CMK (cell line): ENCODE data around the gene SRCIN1.

Experiments used
- DNase-seq: peaks from one replicate; pipeline ENCODE4 v3.0.0-alpha.2; 2010; ENCODE audit warnings: low read depth

Gene SRCIN1

DNA sequence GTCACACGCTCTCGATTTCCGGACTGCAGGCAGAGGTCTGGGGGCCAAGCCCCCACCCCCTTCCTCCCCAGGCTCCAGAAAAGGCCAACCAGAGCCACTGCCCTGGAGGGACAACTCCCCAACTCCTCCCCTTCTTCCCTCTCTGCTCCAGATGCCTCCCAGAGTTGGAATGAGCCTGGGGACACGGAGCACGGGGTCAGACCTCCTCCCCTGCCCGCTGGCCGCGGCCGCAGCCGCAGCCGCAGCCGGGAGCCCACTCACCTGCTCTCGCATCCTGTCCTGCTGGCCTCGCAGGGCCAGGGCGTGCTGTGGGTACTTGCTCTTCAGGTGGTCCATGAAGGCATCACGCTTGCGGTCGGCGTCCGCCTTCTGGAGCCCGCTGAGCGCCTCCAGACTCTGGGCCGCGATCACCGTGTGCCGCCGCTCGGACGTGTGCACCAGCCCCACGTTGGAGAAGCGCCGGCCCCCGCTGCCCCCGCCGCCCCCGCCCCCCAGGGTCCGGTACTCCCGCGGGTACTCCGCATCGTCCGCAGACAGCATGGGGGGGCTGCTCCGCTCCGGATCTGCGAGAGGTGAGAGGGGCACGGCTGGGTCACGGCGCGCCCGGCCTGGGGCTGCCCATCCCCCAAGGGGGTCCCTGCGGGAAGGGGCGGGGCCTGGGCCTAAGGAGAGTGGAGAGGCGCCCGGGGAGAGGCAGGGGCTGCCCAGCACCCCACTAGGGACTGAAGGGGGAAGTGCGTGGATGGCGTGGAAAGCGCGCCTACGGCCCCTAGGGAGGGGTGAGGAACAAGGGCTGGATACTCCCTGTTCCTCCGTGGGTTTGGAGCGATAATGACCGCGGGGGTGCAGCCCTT, 27.3 kb downstream of the SRCIN1 start:
- DNase-seq: no peak

- DNase-seq: no peak
These were observed 28.0 kb downstream of the SRCIN1 start for GRCh38 chr17:38577645-38578173.

DNA sequence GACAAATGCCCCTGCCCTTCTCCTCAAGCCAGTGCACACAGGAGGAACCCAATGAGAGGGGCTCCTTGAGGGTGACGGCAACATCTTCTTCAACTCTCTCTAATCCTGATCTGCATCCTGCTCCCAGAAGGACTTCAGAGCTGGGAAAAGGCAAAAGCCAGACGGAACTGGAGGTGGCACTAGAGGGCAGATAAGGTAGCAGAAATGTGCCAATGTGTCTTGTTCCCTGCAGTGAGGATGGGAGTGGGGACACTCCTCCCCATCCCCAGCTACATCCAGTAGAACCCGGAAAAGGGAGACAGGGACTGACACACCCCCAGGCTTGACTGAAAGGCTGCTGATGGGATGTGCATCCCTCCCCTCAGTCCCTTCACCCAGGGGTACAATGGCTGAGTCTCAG, 28.5 kb downstream of the SRCIN1 start:
- no peak for DNase-seq

GRCh38 chr17:38575781-38576180, 30.0 kb downstream of the SRCIN1 start:
- no peak for DNase-seq

DNA sequence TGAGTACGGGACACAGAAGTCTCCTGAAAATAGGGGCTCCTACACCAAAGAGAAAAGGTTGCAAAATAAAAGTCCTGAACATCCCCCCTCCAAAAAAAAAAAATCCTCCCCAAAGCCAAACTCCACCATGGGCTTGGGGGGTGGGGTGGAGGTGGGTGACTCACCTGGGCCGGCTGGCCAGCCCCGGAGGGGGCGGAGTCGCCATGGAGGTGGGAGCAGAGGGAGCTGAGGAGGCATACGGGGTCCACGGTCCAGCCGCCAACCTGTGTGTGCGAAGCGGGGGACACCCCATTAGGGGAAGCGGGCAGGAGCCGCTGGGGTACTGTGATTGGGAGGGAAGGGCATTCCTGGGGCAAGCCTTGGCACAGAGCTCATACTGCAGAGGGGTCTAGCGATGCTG, 31.0 kb downstream of the SRCIN1 start:
- DNase-seq: no peak

GRCh38 chr17:38572669-38573365, 32.9 kb downstream of the SRCIN1 start:
- DNase-seq: no peak

GRCh38 chr17:38571833-38572668, 33.7 kb downstream of the SRCIN1 start:
- no peak for DNase-seq

DNA sequence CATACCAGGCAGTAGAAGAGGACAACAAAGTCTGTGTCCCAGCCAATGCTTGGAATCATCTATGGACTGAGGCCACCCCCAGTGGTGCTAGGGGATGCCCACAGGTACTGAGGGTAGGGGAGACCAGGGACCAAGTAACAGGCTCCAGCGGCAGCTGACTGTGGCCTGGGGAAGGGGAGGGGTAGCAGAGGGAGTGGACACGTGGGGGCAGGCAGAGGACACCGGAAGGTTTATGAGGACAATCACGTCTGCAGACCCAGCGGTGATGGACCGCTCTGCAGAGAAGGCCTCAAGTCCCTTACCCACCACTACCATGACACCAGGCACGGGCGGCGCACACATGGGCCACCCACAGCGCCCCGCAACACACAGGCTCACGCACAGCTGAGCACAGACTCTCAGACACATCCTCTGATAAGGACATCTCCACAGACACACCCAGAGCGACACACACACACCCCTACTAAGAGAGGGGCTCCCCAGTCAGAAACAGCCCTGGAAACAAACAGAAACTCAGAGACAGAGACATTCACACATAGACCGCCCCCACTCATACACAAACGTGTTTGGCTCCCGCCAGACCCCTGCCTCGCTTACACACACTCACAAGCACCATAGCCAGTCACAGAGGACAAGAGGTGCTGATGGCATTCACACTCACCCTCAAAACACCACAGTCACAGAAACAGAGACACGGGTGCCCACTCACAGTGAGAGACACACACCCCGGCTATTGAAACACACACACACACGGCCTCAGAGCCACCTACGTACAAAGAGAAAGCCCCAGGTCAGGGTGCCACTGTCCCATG, 35.8 kb downstream of the SRCIN1 start:
- DNase-seq: no peak

- no peak for DNase-seq
These were observed 36.8 kb downstream of the SRCIN1 start for GRCh38 chr17:38568845-38569510.

DNA sequence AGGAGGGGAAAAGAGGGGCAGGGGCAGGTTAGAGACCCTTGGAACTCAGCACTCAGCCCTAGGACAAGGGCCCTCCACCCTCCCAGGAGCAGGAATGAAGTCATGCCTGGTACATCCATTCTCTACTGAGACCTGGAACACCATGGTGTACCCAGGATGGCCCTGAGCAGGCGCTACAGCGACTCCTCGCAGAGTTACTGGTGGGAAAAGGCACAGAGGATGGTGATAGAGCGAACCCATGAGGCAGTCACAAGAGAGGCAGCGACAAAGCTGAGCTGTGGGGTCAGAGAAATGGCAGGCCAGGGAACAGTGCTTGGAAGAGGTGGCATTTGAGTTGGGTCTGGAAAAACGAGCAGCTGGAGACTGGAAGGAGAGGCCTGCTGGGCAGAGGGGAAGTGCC, 37.5 kb downstream of the SRCIN1 start:
- no peak for DNase-seq

GRCh38 chr17:38567350-38567749, 38.4 kb downstream of the SRCIN1 start:
- no peak for DNase-seq

DNA sequence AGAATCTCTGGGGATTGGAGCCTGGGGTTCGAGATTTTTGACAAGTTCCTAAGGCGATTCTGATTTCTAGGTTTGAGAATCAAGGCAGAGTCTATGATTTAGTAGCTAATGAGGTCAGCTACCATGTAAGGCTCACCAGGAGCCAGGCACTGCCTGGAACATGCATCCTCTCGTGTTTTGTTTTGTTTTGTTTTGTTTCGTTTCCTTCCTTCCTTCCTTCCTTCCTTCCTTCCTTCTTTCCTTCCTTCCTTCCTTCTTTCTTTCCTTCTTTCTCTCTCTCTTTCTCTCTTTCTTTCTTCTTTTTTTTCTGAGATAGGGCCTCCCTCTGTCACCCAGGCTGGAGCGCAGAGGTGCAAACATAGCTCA, 39.1 kb downstream of the SRCIN1 start:
- no peak for DNase-seq

DNA sequence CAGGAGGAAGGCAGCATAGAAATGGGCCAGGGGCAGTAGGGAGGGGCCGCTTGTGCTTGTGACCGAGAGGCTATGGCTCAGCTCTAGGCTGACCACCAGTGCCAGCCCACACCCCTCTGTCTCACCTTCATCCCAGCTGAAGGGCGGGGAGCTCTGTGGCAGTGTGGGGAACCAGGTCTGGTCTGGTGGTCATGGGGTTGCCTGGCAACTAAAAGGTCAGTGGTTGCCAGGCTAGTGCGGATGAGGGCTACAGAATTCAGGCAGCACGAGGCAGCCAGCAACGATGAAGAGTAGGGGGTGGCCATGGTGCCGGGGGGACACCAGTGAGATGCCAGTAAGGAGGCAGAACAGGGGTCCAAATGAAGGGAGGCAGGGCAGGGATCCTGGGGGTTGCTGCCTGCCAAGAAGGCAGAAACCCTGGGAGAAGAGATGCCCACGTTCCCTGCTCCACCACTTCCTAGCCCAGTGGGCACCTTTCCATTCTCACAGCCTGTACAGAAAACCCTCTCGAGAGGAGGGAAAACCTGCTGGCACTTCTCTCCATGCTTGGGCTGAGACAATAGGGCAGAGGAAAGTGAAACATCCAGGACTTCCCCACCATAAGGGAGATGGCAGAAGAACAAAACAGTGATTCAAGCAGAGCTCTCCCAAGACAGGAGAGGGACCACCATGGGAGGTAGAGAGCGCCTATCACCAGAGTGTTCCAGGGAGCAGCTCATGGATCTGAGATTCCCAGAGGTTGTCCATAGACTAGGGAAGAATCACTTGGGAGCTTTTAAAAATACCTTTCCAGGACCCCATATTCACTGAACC, 39.7 kb downstream of the SRCIN1 start:
- DNase-seq: no peak

- no peak for DNase-seq
These were observed 40.9 kb downstream of the SRCIN1 start for GRCh38 chr17:38564869-38565268.

DNA sequence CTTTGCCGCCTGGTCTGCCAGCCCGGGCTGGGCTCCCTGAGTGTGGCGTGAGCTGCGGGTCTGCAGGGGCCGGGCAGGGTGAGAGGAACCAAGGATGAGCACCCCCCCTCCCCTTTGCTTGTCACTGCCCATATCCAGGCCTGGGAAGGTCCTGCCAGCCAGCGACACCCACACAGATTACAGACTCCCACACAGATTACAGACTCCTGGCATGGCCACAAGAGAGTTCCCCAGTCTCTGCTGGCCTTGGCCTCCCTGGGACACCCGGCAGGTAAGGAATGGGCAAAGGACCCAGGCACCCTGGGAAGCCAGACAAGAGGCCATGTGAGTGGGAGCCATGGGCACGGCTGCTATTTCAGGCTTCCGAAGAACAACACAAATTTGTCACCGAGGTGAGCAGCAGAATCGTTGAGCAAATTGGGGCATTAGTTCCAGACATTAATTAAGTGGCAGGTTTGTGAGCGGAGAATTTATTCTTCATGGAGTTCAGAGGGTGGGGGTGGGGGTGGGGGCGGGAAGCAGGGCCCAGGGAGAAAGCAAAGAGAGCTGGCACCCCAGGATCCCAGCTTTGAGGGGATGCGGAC, 41.4 kb downstream of the SRCIN1 start:
- DNase-seq: no peak

GRCh38 chr17:38563362-38564253, 42.1 kb downstream of the SRCIN1 start:
- no peak for DNase-seq

DNA sequence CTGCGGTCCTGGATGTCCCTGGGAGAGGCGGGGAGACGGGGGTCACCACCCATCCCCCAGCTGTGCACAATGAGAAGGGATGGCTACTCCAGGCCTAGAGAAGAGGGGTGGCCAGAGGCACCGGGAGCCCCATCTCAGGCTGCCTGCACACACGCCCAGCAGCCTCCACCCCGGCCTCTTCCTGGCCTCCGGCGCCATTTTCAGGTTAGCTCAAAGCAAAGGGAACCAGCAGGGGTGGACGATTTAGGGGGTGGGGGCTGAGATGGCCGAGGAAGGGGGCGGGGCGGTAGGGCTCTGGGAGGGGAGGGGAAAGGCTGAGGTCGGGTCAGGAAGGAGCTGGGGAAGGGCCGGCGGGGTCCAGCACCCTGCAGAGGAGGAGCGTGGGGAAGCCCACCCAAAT, 42.8 kb downstream of the SRCIN1 start:
- DNase-seq: no peak

DNA sequence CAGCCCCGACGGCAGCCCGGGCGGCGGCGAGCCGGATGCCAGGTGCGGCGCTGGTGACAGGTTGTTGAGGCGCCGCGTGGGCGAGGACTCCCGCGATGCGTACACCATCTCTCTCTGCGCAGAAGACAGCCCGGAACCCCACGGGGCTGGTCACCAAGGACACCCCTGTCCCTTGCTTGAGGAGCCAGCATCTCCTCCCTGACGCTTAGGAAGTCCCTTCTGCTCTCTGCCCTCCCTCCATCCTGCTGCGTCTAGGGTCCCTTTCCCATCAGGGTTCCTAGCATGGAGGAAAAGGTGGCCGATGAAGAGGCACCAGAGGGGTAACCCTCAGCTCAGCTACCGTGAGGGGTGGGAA, 43.6 kb downstream of the SRCIN1 start:
- DNase-seq: no peak
